GOT3 (cell line): ENCODE measurements around the gene HYOU1.
"Not testable (repeated sequence)": the region's sequence is repeated elsewhere in the genome, so short reads cannot be mapped to it uniquely, and the experiment has no call there.

ENCODE experiments used
- DNase-seq: peaks from one replicate; lab custom pipeline; 2025; ENCODE audit warnings: mixed read lengths; lab: John Stamatoyannopoulos, UW

The HYOU1 gene

DNA sequence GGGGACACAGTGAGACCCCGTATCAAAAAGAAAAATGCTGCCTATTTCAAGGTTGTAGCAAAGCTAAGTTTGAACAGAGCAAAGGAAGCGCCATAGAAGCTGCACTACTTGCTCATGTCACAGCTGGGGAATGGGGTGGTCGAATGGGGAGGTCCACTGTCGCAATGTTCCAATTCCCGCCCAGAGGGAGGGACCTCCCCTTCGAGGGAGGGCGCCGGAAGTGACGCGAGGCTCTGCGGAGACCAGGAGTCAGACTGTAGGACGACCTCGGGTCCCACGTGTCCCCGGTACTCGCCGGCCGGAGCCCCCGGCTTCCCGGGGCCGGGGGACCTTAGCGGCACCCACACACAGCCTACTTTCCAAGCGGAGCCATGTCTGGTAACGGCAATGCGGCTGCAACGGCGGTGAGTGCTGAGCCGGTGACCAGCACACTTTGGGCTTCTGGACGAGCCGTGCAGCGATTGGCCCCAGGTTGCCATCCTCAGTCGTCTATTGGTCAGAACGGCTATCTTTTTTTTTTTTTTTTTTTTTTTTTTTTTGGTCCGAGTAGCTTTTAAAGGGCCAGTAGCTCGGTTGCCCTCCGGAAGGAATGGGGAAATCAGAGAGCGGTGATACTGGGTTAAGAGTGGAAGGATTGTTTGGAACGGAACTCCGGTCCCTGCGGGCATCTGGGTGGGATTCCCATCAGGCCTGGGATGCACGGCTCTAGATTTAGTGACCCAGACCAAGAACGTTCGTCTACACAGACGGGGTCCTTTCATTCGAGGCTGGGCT lies 27.8 kb upstream of the HYOU1 start, which contains the start of gene HMBS:
Gene HMBS (plus strand): TSS at position 219 of the 774 bp plus-strand sequence. CDS start 153 bp downstream, at position 372.
- peak; percentile 73 for DNase-seq

DNA sequence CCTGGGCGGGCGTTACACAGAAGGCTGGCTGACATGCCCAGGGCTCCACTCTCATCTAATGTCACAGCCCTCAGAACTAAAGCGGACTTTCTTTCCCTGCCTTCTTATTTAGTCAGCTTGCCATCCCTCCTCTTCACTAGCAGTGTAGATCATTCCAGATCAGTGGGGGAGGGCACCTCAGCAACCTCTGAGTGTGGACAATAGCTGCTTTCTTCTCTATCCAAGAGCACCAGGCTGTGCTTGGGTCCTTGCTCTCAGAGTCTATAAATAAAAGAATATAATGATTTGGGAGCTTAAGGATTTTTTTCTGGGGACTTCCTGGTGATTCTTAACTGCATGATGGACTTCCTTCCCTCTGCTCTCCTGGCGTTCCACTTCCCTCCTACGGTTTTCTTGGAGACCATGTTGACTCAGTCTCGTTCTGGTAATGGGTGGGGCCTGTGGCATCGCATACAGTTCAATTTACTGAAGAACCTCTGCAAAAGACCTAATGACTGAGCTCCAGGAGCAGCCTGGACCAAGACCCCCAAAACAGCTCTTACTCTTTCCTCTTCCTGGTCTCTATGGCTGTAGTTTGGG lies 24.8 kb upstream of the HYOU1 start:
- no peak for DNase-seq

DNA sequence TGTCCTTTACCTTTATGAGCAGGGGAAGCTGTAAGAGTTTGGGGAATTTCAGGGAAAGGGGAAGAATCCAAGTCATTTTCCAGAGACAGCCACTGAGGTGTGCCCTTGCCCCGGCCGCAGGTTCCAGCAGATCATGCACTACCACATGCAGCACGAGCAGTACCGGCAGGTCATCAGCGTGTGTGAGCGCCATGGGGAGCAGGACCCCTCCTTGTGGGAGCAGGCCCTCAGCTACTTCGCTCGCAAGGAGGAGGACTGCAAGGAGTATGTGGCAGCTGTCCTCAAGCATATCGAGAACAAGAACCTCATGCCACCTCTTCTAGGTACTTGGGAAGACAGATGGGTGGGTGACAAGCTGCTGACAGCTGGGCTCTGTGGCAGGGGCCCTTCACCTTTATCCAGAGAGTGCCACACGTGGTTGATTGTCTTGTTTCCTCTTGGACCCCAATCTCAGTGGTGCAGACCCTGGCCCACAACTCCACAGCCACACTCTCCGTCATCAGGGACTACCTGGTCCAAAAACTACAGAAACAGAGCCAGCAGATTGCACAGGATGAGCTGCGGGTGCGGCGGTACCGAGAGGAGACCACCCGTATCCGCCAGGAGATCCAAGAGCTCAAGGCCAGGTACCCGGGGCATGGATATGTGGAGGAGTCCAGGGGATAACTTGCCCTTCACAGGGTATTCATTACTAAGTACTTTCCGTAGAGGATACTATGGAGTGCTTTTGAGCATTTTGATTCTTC lies 21.8 kb upstream of the HYOU1 start:
- no peak for DNase-seq

DNA sequence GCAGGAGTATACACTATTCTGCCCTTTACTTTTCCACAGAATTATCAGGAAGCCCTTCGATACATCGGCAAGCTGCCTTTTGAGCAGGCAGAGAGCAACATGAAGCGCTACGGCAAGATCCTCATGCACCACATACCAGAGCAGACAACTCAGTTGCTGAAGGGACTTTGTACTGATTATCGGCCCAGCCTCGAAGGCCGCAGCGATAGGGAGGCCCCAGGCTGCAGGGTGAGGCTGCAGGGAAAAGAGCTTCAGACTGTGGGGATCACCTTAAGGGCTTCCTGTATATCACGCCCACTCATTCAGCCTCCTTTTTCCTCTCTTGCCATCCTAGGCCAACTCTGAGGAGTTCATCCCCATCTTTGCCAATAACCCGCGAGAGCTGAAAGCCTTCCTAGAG lies 20.8 kb upstream of the HYOU1 start:
- DNase-seq, result no peak

DNA sequence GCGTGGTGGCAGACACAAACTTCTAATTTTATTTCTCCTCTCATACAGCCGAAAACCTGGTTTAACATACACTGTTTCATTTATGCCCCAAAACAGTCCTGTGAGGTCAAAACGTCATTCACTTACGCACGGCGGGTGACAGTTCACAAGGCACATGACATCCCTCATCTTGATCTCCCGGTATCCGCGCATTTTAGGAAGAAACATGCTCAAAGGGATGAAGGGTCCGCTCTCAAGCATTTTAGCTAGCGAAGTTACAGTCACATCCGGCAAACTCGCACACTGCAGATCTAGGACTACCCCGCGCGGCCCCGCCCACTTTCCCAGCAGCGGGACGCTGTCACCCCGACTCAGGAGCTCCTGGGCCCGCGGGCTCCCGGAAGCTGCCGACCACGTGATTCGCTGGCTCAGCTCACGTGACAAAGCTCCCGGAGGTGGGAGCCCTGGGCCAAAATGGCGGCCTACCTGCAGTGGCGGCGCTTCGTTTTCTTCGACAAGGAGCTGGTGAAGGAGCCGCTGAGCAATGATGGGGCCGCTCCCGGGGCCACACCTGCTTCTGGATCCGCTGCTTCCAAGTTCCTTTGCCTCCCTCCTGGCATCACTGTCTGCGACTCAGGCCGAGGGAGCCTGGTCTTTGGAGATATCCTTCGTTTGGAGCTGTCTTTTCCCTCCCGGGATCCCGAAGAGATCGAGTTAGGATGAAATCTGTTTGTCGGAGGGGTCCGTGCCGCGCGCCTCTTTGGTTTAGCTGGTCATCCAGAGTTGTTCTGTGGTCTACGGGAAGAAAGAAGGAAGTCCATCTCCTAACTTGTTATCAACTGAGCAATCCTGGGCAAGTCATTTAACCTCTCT lies 10.6 kb upstream of the HYOU1 start, which contains the start of gene VPS11:
Gene VPS11 (plus strand): TSS at position 448 of the 852 bp plus-strand sequence. CDS start 6 bp downstream, at position 454.
- peak; percentile 47 for DNase-seq

DNA sequence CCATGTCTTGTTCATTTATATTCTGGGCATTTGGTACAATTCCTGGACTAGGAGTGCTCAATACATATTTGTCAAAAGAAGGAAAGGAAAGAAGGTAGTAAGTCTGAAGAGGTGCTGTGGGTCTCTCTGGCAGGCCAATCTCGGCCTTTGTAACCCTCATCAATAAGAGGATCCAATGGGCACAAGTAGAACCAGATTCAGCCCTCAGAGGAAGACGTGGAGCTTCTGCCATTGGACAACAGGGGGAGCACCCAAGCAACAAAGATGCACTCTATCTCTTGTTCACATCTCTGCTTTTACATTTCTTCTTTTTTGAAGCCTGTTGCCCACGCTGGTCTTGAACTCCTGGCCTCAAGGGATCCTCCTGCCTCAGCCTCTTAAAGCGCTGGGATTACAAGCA lies 8.4 kb upstream of the HYOU1 start:
- DNase-seq, result no peak

DNA sequence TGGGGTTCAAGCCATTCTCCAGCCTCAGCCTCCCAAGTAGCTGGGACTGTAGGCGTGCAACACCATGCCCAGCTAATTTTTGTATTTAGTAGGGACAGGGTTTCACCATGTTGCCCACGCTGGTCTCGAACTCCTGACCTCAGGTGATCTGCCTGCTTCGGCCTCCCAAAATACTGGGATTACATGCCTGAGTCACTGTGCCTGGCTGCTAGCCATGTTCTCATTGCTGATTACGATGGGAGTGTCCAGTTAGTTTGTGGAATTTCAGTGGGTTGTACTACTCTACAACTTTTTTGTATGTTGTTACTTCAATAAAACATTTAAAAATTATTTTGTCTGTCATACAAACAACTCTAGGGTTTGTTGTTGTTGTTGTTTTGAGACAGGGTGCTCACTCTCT lies 5.8 kb upstream of the HYOU1 start:
- no peak for DNase-seq

DNA sequence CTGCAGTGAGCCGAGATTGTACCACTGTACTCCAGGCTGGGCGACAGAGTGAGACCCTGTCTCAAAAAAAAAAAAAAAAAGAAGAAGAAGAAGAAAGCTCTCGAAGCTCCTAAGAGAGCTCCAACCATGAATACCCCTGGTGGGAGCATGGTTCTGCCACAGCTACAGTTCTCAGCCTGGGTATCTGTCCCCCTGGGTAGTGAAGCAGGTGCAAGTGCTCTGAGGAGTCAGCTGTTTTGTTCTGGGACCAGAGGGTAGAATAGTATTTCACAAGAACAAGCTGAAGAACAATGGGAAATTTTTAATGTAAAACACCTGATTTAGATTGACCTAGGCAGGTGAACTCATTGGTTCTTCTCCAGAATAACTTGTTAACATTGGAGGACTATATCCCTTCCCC lies 4.3 kb upstream of the HYOU1 start:
- DNase-seq, result no peak

DNA sequence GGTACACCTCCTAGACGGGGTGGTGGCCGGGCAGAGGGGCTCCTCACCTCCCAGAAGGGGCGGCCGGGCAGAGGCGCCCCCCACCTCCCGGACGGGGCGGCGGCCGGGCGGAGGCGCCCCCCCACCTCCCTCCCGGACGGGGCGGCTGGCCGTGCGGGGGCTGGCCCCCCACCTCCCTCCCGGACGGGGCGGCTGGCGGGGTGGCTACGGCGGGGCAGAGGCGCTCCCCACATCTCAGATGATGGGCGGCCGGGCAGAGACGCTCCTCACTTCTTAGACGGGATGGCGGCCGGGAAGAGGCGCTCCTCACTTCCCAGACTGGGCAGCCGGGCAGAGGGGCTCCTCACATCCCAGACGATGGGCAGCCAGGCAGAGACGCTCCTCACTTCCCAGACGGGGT lies 2.1 kb upstream of the HYOU1 start:
- DNase-seq, result not testable (repeated sequence)

DNA sequence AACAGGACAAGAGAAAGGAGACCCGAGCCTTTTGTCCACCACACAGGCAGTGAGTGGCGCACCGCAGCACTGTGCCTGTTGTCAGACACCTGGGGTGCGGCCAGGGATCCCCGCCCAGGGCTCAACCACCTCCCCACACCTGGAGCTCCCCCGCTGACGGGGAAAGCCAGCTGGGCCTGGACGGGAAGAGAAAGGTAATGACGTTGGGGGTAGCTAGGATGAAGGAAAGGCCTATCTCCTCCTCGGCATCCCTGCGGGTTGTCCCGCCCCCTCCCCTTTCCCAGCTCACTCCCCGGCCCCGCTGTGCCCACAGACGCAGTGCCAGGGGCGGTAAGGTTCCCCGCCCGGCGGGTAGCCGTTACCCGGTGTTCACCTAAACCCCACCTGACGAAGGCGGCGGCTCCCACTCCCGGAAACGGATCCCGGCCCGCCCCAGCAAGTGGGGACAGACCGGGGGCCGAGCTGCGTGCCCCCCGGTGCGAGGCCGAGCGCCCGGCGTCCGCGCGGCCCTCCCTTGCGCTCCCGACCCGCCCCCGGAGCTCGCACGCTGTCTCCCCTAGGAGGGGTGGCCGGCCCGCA lies 495 bp downstream of the HYOU1 start:
- no peak for DNase-seq

DNA sequence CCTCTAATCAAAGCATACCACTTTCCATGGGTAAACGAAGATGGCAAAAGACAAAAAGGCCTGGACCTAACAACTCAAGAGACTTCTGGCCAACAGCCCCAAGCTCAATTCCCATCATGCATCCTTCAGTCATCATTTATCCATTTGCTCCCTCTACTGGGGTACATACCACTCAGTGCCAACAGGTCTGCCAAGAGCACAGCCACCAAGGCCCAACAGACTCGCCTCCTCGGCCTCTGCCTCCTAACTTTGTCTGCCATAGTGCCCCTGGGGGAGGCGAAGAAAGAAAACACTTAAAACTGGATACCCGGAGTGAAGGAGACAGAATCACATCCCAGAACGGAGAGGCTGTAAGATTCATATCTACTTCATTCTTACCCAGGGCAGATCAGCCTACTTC lies 1.1 kb downstream of the HYOU1 start:
- no peak for DNase-seq

DNA sequence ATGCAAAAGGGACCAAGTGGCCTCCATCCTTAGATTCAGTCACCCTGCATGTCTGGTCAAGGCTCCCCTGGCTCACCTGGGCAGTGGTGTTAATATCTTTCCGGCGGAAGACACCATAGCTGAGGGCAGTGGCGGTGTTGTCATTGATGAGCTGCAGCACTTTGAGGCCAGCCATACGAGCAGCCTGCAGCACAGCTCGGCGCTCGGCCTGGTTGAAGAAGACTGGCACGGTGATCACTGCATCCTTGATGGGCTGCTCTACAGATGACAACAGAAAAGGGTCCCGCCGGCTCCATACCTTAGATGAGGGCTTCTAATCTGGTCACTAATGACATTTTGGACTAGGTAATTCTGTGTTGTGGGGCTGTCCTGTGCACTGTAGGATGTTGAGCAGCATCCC lies 2.6 kb downstream of the HYOU1 start:
- no peak for DNase-seq

DNA sequence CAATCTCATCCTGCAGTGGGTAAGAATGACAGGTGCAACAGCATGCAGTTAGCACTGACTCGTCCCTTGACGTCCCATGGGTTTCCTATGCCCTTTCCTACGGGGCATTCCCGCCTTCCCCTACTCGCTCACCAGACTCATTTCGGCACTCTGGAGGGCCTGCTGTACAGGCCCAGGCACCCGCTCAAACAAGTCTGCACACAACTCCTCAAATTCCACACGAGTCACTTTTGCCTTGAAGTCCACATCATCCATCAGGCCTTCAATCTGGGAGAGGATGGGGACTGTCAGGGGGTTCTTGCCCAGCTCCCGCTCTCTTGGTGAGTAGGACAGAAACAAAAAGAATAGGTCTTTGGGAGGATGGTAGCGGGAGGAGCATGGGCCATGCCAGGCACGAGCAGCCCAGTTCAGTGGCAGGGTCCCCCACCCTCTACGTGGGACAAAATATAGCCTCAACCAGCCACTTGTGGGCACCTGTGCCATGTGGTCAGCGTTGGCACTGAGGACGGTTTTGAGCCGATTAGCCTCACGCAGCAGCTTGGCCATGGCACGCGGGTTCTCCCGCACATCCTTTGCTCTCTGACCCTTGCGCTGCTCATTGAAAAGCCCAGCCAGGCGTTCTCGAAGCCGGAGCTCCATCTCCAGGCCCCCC lies 4.7 kb downstream of the HYOU1 start:
- DNase-seq, result no peak

DNA sequence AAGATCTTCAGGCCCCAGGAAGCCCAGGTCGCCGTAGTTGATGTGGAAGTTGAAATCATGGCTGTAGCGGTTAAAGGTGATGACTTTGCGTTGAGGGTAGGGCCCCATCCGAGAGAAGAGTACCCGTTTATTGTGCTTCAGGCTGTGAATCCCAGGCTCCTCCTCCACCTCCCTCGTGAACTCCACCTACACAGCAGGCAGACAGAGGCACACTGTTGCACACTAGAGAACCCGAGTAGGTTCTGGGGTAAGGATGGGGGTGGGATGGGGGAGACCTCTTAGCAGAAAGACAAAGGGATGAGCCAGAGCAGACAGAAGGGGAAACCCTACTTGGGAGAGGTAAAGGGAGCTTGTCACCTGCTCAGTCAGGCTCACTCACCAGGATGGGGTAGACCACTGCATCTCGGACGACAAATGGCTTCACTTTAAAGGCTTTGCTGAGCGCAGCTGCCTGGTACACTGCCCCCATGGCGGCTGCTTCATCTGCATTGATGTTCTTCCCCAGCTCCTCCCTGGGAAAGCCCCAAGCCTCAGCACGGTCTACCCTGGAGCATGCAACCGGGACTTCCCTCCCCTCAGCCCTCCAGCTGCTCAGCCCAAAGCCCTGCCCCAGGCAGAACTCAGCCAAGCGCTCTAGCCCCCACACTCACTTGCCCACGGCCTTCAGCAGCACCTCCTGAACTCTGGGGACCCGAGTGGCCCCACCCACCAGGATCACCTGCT lies 5.4 kb downstream of the HYOU1 start:
- no peak for DNase-seq

DNA sequence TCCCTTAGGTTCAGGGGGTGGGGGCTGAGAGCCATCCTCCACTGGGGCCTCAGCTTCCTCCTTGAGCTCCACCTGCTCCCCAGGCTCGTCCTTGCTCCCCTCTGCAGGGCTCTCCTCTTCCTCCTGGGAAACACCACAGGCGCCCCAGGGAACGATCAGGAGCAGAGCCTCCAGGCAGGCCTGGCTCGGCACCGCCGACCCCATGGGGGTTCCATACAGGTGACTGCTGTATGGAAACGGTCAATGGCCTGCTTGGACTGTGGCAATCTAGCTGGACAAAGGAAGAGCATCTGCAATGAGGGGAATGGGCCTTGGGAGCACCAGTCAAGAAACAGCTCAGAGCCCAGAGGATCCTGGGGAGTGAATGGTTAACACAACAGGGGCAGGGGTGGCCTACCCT lies 7.9 kb downstream of the HYOU1 start:
- DNase-seq, result no peak

DNA sequence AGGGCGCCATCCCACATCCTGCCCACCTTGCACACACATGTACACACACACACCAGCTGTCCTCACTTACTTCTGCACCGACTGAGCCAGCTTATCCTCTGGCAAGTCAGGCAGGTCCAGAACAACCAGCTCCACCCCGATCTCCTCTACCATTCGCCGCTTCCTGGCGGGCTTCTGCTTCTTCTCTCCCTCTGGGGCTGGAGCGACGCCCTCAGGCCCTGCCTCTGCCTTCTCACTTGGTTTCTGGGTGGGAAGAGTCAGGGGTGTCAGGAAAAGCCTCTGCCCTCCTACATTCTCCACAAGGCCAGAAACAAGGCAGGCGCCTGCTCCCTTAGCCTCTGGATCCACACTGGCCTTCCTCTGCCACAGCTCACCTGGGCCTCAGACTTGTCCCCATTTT lies 8.4 kb downstream of the HYOU1 start:
- no peak for DNase-seq

DNA sequence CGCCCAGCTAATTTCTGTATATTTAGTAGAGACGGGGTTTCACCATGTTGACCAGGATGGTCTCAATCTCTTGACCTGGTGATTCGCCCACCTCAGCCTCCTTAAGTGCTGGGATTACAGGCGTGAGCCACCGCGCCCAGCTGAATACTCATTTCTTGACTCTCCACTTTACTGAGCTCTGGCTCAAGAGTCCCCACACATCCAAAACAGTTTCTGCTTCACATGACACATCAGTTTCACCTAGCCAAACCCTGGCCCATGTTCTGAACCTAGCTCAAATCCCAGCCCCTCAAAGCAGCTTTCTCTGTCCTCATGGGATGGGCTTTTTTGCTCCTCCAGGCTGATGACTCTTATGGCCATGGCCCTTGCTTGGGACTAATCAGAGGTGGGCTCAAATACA lies 9.8 kb downstream of the HYOU1 start:
- no peak for DNase-seq

DNA sequence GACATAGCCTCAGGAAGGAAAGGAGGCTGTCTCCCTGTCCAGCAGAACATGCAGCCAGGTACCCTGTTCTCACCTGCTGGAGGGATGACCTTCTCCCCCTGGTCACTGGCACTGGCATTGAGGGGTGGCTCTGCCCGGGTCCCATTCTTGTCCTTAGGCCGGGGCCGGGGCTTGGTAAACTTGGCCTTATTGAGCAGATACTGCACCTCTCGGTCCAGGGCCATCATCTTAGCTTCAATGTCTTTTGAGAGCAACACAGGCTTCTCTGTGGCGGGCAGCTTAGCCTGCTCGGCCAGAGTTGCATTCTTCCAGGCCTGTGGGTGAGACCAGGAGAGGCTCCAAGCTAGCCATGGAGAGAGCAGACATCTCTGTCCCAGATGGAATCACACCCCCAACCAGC lies 10.5 kb downstream of the HYOU1 start:
- DNase-seq, result no peak

DNA sequence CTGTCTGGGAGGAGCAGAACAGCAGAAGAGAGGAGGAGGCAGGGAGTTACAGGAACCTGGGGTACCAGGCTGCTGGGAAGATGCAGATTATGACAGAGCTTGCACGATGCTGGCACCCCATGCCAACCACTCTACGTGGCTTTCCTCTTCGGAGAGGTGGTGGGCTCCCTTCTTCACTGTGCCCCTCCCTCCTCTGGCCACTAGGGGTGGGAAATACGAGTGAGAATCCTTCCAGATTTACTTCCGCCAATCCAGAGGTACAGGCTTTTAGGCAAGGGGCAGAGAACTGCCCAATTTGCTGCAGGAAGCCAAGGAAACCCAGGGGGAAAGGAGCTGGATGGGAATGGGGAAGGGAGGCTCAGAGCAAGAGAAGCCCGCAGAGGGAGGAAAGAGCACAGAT lies 12.3 kb downstream of the HYOU1 start:
- no peak for DNase-seq

DNA sequence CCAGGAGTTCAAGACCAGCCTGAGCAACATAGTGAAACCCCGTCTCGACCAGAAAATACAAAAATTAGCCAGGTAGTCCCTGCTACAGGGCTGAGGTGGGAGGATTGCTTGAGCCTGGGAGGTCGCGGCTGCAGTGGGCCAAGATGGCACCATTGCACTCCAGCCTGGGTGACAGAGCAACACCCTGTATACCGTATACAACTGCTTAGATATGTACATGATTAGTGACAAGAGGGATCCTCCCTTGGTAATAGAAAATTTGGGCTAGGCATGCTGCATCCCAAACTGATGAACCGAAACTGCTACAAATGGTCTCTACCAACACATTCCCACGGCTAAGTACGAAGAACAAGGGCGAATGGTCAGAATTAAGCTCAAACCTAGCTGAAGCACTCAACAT lies 14.1 kb downstream of the HYOU1 start:
- no peak for DNase-seq
